ENCODE data around the gene ZNF552.

ZNF552 gene

GRCh38 chr19:57771417-57771816 lies 43.3 kb downstream of the ZNF552 start:
- no peak for DNase-seq

DNA sequence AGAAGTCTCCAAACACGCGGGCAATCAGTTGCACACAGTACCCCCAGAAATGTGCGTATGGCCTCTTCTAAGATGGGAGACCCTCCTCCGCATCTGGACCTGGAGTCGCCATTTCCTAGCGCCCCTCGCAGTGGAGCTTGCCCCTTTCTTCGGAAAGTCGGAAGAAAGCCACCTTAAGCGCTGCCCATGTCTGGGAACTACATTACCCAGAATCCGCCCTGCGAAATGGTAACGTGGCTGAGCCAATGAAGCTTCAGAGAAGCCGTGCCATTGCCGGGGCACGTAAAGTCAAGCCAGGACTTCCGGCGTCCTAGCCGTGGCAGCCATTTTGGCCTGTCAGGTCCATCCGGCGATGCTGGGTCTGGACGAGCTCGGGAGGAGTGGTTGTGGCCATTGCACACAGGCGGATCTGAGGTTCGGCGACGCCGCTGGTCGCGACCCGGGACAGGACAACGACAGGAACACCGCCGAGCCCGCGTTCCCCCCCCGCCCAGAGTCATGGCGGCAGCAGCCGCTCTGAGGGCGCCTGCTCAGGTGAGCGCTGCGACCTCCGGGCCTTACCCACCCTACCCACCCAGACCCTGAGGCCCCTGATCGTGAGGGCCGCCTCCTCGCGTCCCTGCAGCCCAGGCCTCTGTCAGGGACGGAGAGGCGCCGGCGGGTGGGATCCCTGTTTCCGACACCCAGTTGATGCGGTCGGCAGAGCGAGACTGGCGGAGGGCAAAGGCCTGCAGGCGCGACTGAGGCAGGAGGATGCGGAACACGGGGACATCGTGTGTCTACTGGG lies 45.2 kb downstream of the ZNF552 start, which contains the start of gene ZNF586:
ZNF586 (plus strand) TSS at position 332 of the 787 bp plus-strand sequence; CDS start at position 499, 167 bp downstream.
- peak; percentile 88 to 90 for DNase-seq

DNA sequence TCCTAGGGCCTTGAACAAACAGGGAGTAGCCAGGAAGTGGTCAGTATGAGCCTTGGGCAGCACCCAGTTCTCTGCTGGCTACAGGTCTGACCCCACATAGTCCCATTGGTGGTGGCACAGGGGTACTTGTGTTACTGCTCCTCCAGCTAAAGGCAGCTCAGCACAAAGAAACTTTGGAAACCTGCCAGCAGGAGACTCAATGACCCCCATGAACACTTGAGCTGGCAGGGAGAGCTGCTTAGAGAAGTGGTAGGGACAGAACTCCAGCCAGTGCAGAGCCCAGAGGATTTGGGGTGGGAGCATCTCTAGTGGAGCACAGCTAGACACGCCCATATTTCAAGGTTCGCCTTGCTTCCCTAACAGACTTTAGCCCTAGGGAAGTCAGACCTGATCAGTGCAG lies 55.6 kb downstream of the ZNF552 start:
- no peak for DNase-seq

DNA sequence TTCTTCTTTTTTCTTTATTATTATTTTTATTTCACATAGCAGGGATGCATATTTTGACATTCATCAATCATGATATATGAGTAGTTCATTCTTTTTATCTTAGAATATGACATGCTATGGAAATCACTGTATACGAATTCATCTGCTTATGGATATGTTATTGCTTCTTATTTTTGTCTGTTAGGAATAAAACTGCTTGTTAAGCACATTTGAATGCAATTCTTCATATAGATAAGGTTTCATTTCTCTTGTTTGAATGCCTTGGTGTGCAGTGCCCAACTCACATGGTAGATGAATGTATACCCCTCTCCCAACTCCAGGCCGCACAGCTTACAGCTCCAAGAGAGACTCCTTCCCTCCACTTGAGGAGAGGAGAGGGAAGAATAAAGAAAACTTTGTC lies 56.8 kb downstream of the ZNF552 start:
- no peak for DNase-seq

Data from hippocampal formation (tissue), 2 donors.